Transverse colon (tissue), 4 donors: ENCODE data around the gene ZFP14. TPM values are rescaled to one million over a fixed set of nuclear protein-coding genes. Genes with fewer than 3 reads are reported as not detected.

Experiments used
- DNase-seq: peaks from one replicate; pipeline ENCODE4 v3.0.0-alpha.2; 2019
- H3K27ac ChIP-seq, 4 donors: fragments of 200-600 bp; sonication (generic); 2 replicates each; pipeline ENCODE4 v1.5.1; 2016 to 2018; ENCODE audit warnings: inconsistent platforms in 4 of 4
- H3K27me3 ChIP-seq: fragments of 200-600 bp; sonication (generic); 2 replicates; pipeline ENCODE4 v1.5.1; 2017; ENCODE audit warnings: inconsistent platforms
- H3K36me3 ChIP-seq, 4 donors: fragments of 200-600 bp; sonication (generic); 2 replicates each; pipeline ENCODE4 v1.5.1; 2017 to 2019; ENCODE audit warnings: inconsistent platforms in 4 of 4
- H3K4me1 ChIP-seq, 4 donors: fragments of 200-600 bp; sonication (generic); 2 replicates each; pipeline ENCODE4 v1.5.1; 2017 to 2020; ENCODE audit warnings: inconsistent platforms in 4 of 4
- H3K4me3 ChIP-seq, 4 donors: fragments of 200-600 bp; sonication (generic); 1 replicate in 1 of 4; 2 replicates in 3 of 4; pipeline versions ENCODE4 v1.5.1 to v1.6.1; 2017 to 2019; ENCODE audit warnings: inconsistent platforms in 4 of 4
- H3K9me3 ChIP-seq, 2 donors: fragments of 200-600 bp; sonication (generic); 2 replicates each; pipeline ENCODE4 v1.5.1; 2017 to 2019; ENCODE audit warnings: inconsistent platforms in 2 of 2
- CTCF ChIP-seq, 5 experiments: fragments of 200-600 bp in 3 of 5; fragments of 450-650 bp in 2 of 5; sonication (generic) in 3 of 5; IDR thresholded peaks; 1 replicate in 2 of 5; 2 replicates in 3 of 5; pipeline ENCODE4 v1.5.1; 2016 to 2017; ENCODE audit warnings: antibody characterized with exemption in 5 of 5, inconsistent platforms in 3 of 5, mild to moderate bottlenecking in 2 of 5, moderate library complexity in 1 of 5
- EP300 ChIP-seq: sonication (generic); formaldehyde crosslinking; IDR thresholded peaks from one replicate; pipeline ENCODE4 v1.6.1; 2017; ENCODE audit warnings: antibody characterized with exemption, low read depth
- POLR2A ChIP-seq: fragments of 450-650 bp; IDR thresholded peaks from one replicate; pipeline ENCODE4 v1.6.1; 2016; ENCODE audit warnings: antibody characterized with exemption, mild to moderate bottlenecking, moderate library complexity
- POLR2AphosphoS5 ChIP-seq, 3 donors: sonication (generic); formaldehyde crosslinking; IDR thresholded peaks; one replicate each; pipeline ENCODE4 v1.6.1; 2016; ENCODE audit warnings: antibody characterized with exemption in 3 of 3
- WGBS, 2 donors: methylation state at CpG; one replicate each; pipeline ENCODE4 v1.1.5; 2018; ENCODE audit warnings: low coverage in 1 of 2; 5-methylcytosine and 5-hydroxymethylcytosine counted together
- in situ Hi-C, 4 donors: fragments of 200-750 bp; cut with MboI; loops; one replicate each; pipeline versions ENCODE4 v1.15.0 to v1.15.1; 2017; ENCODE audit warnings: low sequenced_read_pairs in 3 of 4, low pct_ligation_motif_present in 1 of 4, low pct_unique_long_range_greater_than_20kb in 1 of 4
- intact Hi-C: fragments of 100-400 bp; cut with DNase I; formaldehyde crosslinking; loops from one replicate; pipeline ENCODE4 v1.15.1; 2023; ENCODE audit warnings: low total_unique reads
- total RNA-seq, 4 donors: library from RNA; depleted of rRNA; stranded (reverse); fragments of >200 nt; gene quantifications; one replicate each; pipeline ENCODE4 v1.1.0, GENCODE V29; 2016

ZFP14 gene
- total RNA-seq, 4 donors from 2014 or later: 2.2 to 10.3 (median 6.3) TPM

- WGBS, 2 donors: 44 to 45% methylated on average over 13 to 46 of the region's 61 CpGs
- Histone ChIP-seq H3K27ac (peak overlapping the region in 2 of 4 donors; percentile 46 to 56), H3K9me3 (no peaks in the 10 kb centered on the region), H3K4me3 (peak overlapping the region; percentile 20 to 38 (median 27)), H3K4me1 (peaks cover 7 to 19% (median 13%) of the 10 kb centered on the region in 4 donors), H3K27me3 (peaks cover 11% of the 10 kb centered on the region), H3K36me3 (no peaks in the 10 kb centered on the region)
- TF ChIP-seq POLR2AphosphoS5 (IDR thresholded peaks at IDR 0.05) (no peak), EP300 (no peak), CTCF (IDR thresholded peaks at IDR 0.05) (no peak), POLR2A (no peak)
- in situ Hi-C loops: no loop called here
- intact Hi-C loops: no loop called here
- DNase-seq: no peak
These were observed 42.2 kb upstream of the ZFP14 start for GRCh38 chr19:36420961-36421748.

GRCh38 chr19:36418287-36419001, 39.4 kb upstream of the ZFP14 start, which contains the start of gene ZFP82:
Gene ZFP82, minus strand, starts transcription at chr19:36418644. Its CDS starts 8,855 bp downstream, at chr19:36409789.
- no peaks in the 10 kb centered on the region for H3K9me3 ChIP-seq
- peak within 1 kb of the TSS; percentile 85 to 90 (median 88) for H3K27ac ChIP-seq
- peak; percentile 73 for DNase-seq
- in situ Hi-C loops: no loop called here
- H3K27me3 ChIP-seq: peaks cover 11% of the 10 kb centered on the region
- peak within 1 kb of the TSS; percentile 42 to 73 (median 68) for H3K4me3 ChIP-seq
- peaks cover 7 to 19% (median 13%) of the 10 kb centered on the region in 4 donors for H3K4me1 ChIP-seq
- 9% methylated on average over 41 of the region's 70 CpGs; no CpG with 5 or more reads in 1 of the 2 donors for WGBS, 2 donors
- TF ChIP-seq POLR2A (no peak), POLR2AphosphoS5 (IDR thresholded peaks at IDR 0.05) (peak; percentile 55 to 67 (median 55)), CTCF (IDR thresholded peaks at IDR 0.05) (no peak)
- H3K36me3 ChIP-seq: peaks cover 0 to 5% (median 0%) of the 10 kb centered on the region in 4 donors
- intact Hi-C loops: no loop called here

- Histone ChIP-seq H3K36me3 (peaks cover 0 to 5% (median 0%) of the 10 kb centered on the region in 4 donors), H3K4me3 (peak overlapping the region; percentile 42 to 73 (median 68)), H3K27me3 (peaks cover 11% of the 10 kb centered on the region), H3K9me3 (peaks cover 0 to 4% of the 10 kb centered on the region in 2 donors), H3K27ac (peak overlapping the region; percentile 85 to 90 (median 88)), H3K4me1 (peaks cover 7 to 19% (median 13%) of the 10 kb centered on the region in 4 donors)
- WGBS, 2 donors: 43 to 70% methylated on average over 10 to 25 of the region's 25 CpGs
- DNase-seq: no peak
- in situ Hi-C loops: no loop called here
- intact Hi-C loops: no loop called here
- no peak for TF ChIP-seq POLR2AphosphoS5 (IDR thresholded peaks at IDR 0.05)
- TF ChIP-seq EP300: no peak
- no peak for TF ChIP-seq POLR2A
- TF ChIP-seq CTCF (IDR thresholded peaks at IDR 0.05): no peak
These were observed 38.8 kb upstream of the ZFP14 start for GRCh38 chr19:36417752-36418286.

- DNase-seq: no peak
- Histone ChIP-seq H3K4me3 (no peak overlapping the region), H3K9me3 (peaks cover 9 to 12% of the 10 kb centered on the region in 2 donors), H3K27ac (no peak overlapping the region), H3K36me3 (peaks cover 0 to 46% (median 21%) of the 10 kb centered on the region in 4 donors), H3K4me1 (no peaks in the 10 kb centered on the region), H3K27me3 (no peaks in the 10 kb centered on the region)
- in situ Hi-C loops: no loop called here
- no peak for TF ChIP-seq CTCF (IDR thresholded peaks at IDR 0.05)
- no peak for TF ChIP-seq POLR2A
- TF ChIP-seq POLR2AphosphoS5 (IDR thresholded peaks at IDR 0.05): no peak
- TF ChIP-seq EP300: no peak
- WGBS, 2 donors: 96% methylated on average over 4 to 5 of the region's 5 CpGs
- intact Hi-C loops: no loop called here
These were observed 30.8 kb upstream of the ZFP14 start for GRCh38 chr19:36409841-36410240.
